Brain microvascular endothelial cell (primary cell): ENCODE measurements around the gene OR56A4.

Experiments
- DNase-seq: peaks from one replicate; pipeline ENCODE4 v3.0.0-alpha.2; 2020
- H3K27ac ChIP-seq: fragments of 250-450 bp; sonication (Bioruptor Pico); 2 replicates; pipeline ENCODE4 v1.5.1; 2020; ENCODE audit warnings: mild to moderate bottlenecking, moderate library complexity
- H3K27me3 ChIP-seq: fragments of 250-450 bp; sonication (Bioruptor Pico); replicated peaks from 2 replicates; pipeline ENCODE4 v1.5.1; 2020; ENCODE audit warnings: mild to moderate bottlenecking
- H3K36me3 ChIP-seq: fragments of 250-450 bp; sonication (Bioruptor Pico); replicated peaks from 2 replicates; pipeline ENCODE4 v1.5.1; 2020; ENCODE audit warnings: mild to moderate bottlenecking
- H3K4me3 ChIP-seq: 2 replicates; pipeline ENCODE4 v1.5.1; 2011; ENCODE audit warnings: low read depth, mild to moderate bottlenecking, control low read depth, low read length, moderate library complexity
- CTCF ChIP-seq: IDR thresholded peaks from 2 replicates; pipeline ENCODE4 v1.5.1; 2011; ENCODE audit warnings: low read depth, mild to moderate bottlenecking, moderate library complexity, low read length, control low read depth, inconsistent platforms; ENCODE audit errors: missing control alignments
- in situ Hi-C: cut with HindIII; loops from 2 replicates; pipeline ENCODE4 v1.10.0; 2017; ENCODE audit warnings: low sequenced_read_pairs, low pct_ligation_motif_present

Gene OR56A4

GRCh38 chr11:6025056-6025455, 18.3 kb upstream of the OR56A4 start:
- in situ Hi-C loops = no loop called here
- no peak for TF ChIP-seq CTCF
- no peaks in the 10 kb centered on the region for H3K27me3 ChIP-seq
- DNase-seq = no peak
- H3K4me3 ChIP-seq = no peak overlapping the region
- no peaks in the 10 kb centered on the region for H3K36me3 ChIP-seq
- no peak overlapping the region for H3K27ac ChIP-seq

- Histone ChIP-seq H3K27ac (no peak overlapping the region), H3K36me3 (no peaks in the 10 kb centered on the region), H3K27me3 (no peaks in the 10 kb centered on the region), H3K4me3 (no peak overlapping the region)
- in situ Hi-C loops = no loop called here
- peak; percentile 28 for TF ChIP-seq CTCF
- peak; percentile 3 for DNase-seq
These were observed 16.2 kb upstream of the OR56A4 start for GRCh38 chr11:6022956-6023355.

DNA sequence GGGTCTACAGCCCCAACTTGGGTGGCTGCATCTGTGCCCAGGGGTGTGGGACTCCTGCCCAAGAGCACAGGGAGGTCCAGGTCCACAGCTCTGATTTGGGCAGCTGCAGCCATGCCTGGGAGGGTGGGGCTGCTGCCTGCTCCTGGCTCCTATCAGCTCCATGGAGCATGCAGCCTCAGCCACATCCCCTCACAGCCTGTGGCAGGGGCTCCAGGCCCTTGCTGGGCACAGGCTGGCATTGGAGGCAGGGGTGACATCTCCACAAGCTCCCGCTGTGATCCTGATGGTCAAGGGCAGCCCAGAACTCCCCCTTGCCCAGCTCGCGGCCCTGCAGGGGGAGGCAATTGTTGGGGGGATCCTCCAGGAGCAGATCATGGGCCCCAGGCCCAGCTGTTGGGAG, 6.3 kb upstream of the OR56A4 start:
- Histone ChIP-seq H3K36me3 (no peaks in the 10 kb centered on the region), H3K4me3 (no peak overlapping the region)

GRCh38 chr11:6012035-6012668, 5.4 kb upstream of the OR56A4 start:
- TF ChIP-seq CTCF = no peak
- DNase-seq = no peak
- Histone ChIP-seq H3K36me3 (no peaks in the 10 kb centered on the region), H3K4me3 (no peak overlapping the region), H3K27ac (no peak overlapping the region), H3K27me3 (no peaks in the 10 kb centered on the region)
- in situ Hi-C loops = no loop called here

More for the DNA sequence above, 6.3 kb upstream of the OR56A4 start:
- H3K27ac ChIP-seq = no peak overlapping the region
- no peaks in the 10 kb centered on the region for H3K27me3 ChIP-seq
- DNase-seq = no peak
- no peak for TF ChIP-seq CTCF
- in situ Hi-C loops = no loop called here

DNA sequence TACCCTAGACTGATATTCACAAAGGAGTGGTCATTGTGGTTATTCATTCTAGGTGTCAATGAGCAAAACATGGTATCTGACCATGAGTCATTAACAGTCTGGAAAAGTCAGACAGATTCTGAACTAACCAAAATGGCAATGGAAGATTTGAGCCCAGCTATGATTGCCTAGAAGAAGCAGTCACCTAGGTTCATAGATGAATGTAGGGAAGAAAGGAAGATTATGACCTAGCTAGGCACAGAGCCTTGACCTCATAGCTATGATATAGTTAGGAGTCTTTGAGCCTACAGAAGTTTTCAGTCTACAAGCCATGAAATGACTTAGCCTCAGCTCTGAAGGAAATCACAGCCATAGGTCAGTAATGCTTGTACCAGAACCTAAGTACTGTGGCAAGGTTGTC, 351 bp downstream of the OR56A4 start:
- no peak for TF ChIP-seq CTCF

DNA sequence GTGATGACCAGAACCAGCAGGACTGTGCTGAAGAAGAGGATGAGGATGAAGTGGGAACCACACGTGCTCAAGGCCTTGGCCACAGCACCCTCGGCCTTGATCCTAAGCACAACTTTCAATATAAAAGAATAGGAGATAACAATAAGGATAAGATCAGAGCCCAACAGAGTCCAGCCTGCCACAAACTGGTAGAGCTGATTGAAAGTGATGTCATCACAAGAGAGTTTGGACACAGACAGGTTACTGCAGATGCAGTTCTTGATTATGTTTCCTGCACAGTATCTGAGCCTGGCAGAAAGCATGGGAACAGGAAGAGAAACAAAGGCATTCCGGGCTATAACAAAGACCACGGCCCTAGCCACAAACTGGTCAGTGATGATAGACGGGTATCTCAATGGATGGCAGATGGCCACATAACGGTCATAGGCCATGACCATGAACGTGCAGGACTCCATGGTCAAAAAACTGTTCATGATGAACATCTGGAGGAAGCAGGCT, 4.5 kb downstream of the OR56A4 start:
- no peak for TF ChIP-seq CTCF
- in situ Hi-C loops = no loop called here
- DNase-seq = no peak
- H3K36me3 ChIP-seq = no peaks in the 10 kb centered on the region
- no peak overlapping the region for H3K27ac ChIP-seq
- no peaks in the 10 kb centered on the region for H3K27me3 ChIP-seq
- no peak overlapping the region for H3K4me3 ChIP-seq

More for the DNA sequence above, 351 bp downstream of the OR56A4 start:
- no peak overlapping the region for H3K4me3 ChIP-seq
- no peak for DNase-seq
- in situ Hi-C loops = no loop called here
- no peaks in the 10 kb centered on the region for H3K27me3 ChIP-seq
- no peak overlapping the region for H3K27ac ChIP-seq
- no peaks in the 10 kb centered on the region for H3K36me3 ChIP-seq
